HG02852 (cell line): Measurements from ENCODE around the gene TRAPPC12.

ENCODE experiments used
- ATAC-seq: cut with Tn5 transposase; IDR thresholded peaks from one replicate; pipeline ENCODE4 v1.9.1; 2021; ENCODE audit warnings: mild to moderate bottlenecking, moderate library complexity; ENCODE audit not compliant: unreplicated experiment

TRAPPC12 gene

DNA sequence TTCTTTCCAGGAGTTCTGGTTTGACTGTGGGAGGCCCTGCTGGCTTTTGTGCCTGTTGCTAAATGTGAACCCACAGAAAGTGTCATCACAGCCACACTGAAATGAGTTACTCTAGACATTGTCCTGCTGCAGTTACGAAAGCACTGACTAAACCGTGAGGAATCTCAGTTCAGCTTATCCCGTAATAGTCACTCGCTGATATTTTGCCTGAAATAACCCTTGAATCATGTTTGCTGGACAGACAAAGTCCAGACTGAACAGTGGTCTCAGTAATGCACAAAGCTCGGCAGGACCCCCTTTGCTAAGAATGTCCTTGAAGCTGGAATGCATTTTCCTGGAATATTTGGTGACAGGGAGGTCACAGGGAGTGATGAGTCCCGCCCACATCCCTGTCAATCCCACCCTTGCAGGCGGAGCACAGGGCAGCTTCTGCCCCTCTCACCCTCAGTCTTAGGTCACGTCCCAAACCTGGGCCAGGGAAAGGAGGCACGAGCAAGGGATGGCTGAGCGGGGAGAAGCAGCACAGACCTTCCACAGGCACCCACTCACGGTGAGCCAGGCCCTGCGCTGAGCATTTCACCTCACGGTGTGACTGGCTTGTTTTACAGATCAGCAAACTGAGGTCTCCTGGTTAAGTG lies 86.5 kb downstream of the TRAPPC12 start:
- no peak for ATAC-seq

DNA sequence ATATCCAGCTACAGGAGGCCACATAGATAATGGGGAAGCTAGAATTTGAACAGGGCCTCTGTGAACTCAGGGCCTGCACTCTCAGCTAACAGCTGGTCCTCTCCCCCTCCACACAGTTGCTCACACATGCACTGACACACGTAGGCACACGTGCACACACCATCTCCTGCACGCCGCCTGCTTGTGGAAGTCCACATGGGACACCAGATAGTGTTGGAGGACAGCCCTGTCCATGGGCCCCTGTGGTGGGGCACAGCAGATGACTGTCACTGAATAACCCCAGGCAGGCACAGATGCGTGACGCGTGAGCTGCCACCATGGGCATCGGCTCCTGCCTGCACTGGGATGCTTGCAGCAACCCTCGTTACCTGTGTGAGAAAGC lies 87.0 kb downstream of the TRAPPC12 start:
- ATAC-seq, result no peak

DNA sequence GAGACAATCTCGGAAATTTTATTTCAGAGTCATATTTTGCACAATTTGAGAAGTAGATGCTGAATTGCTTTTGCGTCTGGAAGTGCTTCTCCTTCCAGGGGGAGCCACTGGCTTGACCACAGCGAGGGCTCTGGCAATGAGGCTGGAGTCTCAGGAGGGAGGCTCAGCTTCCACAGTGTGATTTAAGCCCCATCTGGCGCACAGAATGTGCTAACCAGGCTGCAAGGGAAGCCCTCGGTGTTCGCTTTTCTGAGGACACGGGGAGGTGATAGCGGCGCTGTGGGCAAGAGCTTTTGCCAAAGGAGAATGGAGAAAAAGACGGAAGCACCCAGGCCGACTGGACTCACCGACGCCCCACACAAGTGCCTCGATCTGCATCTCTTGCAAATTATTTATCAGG lies 87.5 kb downstream of the TRAPPC12 start:
- ATAC-seq, result no peak

DNA sequence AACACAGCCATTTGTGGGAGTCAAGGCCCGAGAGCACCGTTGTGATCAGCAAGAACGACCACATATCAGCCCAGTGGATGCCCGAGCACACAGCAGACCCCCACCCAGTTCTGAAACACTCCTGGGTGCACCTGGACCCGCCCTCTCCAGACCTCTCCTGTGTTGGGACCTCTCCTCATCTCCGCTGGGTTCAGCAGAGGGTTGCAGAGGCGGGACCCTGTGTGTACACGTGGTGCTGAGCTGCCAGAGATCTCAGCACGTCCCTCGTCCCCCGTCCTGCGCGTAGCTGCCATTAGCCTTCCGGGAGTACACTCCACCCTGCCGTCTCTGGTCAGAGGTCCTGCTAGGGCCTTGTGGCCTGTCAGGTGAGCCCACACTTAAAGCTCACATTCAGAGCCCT lies 88.2 kb downstream of the TRAPPC12 start:
- no peak for ATAC-seq

DNA sequence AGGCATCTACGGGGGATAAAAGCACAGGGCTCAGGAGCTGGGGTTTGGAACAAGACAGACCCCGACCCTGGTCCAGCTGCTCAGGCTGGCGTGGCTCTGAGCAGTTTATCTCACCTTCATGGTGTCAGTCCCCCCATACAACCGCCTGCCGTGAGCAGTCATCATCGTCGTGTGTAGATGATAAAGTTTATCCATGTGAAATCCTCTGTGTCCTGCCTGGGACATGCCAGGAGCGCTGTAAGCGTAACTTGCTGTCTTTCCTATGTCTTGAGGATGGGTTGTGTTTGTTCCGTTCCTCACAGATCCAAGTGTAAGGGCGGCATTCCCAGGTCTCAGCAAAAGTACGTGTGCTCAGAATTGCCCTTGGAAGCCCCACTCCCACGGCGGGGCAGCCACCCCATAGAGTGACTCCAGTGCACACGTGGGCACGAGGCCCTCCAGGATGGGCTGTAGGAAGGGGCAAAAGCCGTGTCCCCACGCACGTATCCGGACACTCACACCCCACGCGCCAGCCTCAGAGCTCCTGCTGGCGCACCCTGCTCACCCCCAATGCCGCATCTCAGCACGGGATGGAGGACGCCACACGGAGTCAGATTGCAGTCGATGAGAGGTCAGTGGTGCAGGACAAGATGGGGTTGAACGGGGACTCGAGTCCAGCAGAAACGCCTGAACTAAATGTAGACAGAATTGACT lies 88.9 kb downstream of the TRAPPC12 start:
- ATAC-seq, result no peak

DNA sequence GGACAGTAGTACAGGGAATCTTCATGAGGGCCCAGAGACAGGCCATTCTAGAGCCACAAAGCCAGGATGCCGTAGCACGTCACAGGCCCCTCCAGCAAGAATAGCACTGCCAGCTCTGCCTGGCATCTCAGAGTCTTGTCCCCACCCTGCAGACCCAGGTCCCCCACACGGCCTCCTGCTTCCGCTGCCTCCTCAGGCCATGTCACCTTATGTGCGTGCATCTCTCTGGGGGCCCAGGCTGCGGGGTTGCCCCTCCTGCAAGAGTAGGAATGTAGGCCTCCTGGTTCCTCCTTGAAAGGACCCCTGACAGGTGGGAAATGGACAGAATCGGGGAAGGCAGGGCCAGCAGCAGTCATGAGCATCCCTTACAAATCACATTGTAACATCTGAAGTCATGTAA lies 90.0 kb downstream of the TRAPPC12 start:
- no peak for ATAC-seq

DNA sequence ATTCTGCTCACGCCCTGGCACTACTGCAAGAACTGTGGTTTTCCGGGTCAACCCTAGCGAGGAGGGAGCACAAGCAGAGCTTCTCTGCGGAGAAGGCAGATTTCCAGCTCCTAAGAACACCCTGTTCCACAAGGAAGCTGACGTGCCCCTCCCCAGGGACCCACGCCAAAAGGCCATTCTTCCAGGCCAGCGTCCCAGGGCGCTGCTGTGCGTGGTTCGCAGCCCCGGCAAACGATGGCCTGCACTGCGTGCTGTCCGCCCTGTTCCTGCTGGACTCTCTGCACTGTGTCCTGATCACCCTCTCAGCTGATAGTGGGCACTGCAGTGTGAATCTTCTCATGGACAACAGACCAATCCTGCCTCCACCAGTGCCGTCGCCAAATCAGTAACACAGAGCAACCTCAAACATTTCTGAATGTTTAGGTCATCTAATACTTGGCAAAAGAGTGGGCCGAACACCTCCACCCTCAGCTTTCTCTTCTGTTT lies 90.7 kb downstream of the TRAPPC12 start:
- ATAC-seq, result no peak

DNA sequence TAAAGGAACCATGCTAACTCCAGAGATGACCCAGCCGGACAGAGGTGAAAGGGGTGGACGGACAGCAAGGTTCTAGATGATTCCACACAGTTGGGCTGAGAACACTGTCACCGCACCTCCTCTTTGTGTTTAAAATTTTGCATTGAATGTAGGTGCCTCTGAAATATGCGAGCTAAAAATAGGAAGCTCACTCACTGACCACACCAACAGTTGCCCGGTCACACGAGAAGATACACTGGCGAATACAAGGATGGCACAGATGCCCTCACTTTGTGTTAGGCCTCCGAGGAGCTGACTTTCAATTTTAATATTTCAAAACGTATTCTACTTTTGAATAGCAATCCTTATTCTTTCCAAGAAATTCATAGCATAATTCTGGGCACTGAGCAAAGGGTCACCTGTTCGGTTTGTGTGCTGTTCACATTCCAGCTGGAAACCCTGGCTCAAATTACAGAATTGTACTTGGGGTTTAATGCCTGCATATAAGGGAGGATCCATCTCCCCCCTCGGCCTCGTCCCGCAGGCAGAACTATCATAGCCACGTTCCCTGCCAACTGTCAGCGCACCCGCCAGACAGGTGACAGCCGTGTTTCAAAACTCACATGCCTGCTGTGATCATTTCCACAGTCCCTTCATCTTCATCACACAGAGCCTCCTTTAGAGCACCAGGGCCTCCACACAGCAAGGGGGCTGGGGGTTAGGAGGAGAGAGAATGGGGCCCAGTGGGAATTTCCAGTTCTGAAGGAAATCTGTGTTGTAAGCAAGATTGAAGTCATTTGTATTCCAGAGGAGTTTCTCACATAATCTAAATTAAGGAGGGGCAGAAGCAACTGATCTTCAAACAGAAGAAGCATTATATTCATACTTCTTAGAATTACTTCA lies 91.6 kb downstream of the TRAPPC12 start:
- no peak for ATAC-seq

DNA sequence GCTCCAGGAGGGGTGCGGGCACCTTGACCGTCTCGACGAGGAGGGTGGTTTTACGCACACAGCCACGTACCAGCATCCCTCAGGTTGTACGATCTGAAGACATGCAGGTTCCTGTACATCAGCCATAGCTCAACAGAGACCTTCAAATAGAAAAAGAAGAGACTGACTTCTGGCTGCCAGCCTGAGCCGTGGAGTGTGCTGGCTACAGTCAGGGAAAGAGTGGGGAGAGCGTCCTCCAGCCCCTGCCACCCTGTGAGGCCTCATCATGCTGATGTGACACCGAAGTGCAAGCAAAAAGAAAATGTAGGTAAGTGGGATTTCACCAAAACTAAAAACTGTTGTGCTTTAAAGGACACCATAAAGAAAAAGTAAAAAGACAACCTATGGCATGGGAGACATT lies 92.8 kb downstream of the TRAPPC12 start:
- no peak for ATAC-seq

DNA sequence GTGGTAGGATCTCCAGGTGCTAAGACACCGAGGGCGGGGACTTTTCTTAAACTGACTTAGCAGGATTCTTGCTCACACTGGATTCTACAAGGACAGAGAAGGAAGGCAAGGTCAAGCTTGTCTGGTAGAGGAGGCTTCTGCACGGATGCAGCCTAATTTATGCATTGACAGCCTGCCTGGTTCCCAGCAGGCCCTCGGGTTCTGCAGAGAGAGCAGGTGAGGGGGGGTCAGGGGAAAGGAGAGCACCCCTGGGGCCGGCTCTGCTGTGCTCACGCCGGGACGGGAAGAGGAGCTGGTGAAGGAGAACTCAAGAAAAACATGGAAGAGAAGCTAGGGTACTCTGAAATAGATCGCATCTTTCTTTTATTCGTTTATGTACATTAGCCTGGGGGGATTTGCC lies 93.5 kb downstream of the TRAPPC12 start:
- no peak for ATAC-seq

DNA sequence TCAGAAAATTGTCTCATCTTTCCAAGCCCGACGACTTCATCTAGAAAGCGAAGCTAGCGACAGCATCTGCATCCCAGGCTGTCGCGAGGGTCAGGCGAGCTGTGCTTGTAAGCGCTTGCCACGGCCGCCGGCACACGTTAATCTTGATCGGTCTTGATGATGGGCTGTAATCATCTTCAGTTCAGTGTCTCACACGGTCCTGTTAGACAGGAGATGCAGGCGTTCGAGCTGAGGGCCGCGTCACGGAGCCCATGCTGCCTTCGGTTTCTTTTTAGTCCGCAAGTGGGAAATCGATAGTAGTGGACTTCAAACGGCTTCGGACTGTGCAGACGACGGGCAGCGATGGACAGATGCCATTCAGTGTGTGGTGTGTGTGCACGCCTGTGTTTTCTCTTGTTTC lies 96.3 kb downstream of the TRAPPC12 start:
- ATAC-seq, result no peak

DNA sequence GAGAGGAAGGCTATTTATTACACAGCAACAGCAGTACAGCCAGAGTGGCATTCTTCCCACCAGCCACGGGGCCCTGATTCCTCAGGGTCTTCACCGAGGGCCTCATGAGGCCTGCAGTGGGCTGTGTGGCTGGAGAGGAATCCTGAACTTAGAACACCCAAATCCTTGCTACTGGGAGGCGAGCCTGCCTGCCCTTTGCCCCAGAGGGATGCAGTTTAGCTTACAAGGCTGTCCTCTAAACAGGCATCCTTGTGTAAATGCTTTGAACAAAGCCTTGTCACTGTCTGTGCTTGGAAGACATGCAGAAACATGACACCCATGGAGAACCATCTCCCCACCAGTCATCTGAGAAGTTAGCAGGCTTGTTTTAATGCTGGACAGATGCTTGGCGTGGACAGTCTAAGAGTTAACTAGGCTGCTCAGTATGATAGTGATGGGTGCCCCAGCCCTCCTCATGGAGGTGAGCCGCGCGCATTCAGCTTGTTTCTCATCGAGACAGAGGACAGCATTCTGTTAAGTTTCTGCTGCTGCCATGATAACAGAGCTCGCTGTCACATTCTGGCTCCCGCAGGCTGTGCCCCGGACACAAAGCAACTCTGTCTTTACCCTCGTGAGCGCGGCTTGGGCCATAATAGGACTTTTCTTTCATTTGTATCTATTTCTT lies 97.0 kb downstream of the TRAPPC12 start:
- ATAC-seq, result no peak

DNA sequence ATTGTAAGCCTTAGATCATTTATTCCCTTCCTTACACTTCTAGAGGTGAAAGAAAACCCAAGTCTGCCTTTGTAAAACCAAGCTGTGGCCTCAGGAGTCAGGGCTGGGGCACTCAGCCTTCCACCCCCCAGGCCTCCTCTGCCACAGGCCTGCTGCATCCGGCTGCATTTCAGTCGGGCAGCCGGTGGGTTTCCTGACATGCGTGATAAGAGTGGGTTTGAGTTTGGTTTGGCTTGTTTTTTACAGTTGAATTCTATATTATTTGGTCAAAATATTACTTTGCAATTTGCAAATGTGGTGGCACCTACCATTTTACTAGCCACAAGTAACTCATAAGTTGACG lies 97.5 kb downstream of the TRAPPC12 start:
- ATAC-seq, result no peak

DNA sequence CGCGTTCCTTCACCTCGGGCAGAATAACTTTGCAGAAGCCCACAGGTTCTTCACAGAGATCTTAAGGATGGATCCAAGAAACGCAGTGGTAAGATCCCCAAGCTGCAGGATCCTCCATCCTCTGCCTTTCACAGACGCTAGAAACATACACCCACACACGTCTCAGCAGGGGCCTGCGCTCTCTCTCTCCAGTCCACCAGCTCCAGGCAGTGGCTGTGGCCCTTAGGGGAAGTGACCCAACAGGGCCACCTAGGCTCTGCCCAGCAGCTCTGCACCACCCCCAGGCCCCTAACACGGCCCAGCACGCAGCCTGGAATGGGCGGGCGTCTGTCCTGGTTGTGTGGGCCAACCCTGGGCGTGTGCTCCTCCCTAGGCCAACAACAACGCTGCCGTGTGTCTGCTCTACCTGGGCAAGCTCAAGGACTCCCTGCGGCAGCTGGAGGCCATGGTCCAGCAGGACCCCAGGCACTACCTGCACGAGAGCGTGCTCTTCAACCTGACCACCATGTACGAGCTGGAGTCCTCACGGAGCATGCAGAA lies 99.4 kb downstream of the TRAPPC12 start:
- no peak for ATAC-seq

DNA sequence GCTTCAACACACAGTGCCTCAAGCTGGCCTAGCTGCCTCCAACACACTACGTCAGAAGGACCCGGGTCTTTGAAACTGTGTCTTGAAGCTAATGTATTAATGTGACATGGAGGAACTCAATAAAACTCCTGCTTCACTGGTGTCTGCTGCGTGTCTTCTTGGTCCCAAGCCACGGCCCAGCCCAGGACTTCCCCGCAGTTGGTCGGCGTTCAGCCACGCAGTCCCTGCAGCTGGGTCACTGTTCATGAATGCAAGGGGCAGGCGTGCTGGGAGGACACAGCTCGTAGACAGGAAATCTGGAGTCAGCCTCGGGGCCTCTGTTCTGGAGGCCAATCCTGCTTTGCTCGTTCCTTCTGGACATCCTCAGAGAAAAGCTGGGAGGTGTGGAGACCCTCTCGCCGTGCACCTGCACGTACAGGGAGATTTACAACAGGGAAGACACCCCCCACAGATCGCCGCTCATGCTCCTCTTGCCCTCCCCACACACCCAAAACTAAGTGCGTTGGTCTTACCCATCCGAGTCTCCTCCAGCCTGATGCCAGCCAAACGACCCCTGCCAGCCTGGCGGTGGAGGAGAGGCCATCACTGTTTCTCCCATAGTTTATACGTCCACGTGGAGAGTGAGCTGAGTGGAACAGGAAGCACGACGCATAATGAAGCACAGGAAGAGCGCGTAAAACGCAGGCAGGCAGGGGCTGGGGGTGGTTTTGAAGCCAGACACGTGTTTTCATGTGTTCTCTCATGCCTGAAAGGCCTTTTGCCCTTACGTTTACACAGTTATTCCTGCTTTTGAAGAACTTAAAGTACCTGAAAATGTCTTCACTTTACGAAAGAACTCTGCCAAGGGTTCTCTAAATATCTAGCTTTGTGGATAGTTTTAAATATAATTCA lies 100.2 kb downstream of the TRAPPC12 start:
- no peak for ATAC-seq

DNA sequence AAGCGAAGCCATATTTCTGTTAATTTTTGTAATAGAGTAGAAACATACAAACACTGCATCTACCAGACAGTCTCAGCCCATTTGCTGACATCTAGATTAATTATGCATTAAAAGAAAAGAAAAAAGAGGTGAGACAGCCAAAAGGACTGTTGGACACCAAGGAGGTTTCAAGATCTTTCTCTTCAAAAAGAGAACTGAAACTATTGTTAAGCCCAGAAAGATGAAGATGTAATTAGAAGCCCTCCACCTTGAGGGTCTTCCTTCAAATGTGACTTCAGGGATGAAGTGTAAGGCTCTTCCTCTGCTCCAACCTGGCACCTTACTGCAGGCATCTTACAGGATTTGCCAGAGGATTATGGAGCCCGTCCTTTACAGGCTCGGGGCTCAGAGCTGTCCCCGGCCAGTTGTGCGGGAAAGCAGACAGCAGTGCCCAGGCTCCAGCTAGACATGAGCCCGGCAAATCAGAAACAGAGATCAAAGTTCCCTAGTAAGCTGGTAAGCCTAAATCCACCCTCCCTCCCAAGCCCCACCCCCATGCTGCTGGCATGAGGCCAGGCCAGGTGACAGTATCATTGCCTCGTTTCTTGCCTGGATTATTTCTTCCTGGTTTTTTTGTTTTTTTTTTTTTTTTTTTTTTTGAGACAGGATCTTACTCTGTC lies 101.0 kb downstream of the TRAPPC12 start:
- ATAC-seq, result no peak

DNA sequence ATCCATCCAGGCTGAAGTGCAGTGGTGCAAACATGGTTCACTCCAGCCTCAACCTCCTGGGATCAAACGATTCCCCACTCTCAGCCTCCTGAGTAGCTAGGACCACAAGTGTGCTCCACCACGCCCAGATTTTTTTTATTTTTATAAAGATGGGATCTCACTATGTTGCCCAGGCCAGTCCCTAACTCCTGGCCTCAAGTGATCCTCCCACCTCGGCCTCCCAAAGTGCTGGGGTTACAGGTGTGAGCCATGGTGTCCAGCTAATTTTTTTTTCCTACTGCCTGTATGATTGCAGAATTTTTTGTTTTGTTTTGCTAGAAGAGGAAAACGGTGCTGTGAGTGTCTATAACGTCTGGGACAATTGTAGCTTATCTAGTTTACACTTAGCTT lies 101.5 kb downstream of the TRAPPC12 start:
- no peak for ATAC-seq

DNA sequence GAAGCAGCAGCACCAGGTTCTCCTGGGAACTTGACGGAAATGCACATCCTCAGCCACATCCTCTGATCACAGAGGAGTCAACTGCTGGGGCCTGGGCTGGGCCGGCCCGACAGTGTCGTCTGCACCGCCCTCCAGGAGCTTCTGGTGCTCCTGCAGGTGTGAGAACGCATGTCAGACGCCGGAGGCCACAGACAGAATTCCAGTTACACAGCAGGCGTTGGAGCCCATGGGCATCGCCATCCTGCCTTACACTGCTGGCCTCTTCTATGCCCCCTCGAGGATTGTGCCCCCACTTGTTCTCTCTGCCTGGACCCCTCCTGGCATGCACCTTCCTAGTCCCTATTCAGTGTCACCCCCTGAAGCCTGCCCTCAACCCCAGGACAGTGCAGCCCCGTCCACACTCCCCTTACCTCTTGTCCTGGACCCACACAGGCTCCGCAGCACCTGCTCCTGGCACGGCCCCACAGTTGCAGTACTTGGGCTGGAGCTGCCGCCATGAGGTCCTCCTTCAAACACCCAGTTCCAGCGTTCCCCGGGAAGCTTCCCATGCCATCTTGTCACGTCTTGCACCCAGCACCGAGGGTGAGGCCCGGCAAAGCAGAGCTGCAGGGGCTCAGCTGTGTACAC lies 102.4 kb downstream of the TRAPPC12 start:
- no peak for ATAC-seq

DNA sequence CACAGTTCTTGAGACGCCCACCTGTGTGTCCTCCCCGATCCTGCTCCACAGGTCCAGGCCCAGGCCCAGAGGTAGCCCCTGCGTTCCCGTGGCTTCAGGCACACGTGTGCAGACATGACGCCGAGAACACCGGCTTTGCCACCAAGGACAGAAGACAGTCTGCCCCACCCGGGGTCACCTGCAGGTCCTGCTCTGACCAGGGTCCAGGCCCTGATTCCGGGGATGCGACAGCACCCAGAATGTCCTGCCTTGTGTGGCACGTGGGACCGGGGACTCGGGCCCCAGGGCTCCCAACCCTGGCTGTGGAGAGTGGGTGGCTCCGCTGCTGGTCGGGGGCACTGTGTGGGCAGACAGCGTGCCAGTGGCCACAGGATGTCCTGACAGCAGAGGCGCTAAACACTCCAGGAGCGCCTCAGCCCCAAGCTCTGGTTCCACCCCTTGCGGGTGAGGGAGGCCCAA lies 102.9 kb downstream of the TRAPPC12 start:
- ATAC-seq, result no peak
